HepG2 (cell line): ENCODE data around the gene SP6. TPM values are rescaled to one million over a fixed set of nuclear protein-coding genes. Genes with fewer than 3 reads are reported as not detected.

Experiments
- CBX2 ChIP-seq, 2 experiments: fragments of 200-600 bp in 1 of 2; sonication (generic); formaldehyde crosslinking in 1 of 2; IDR thresholded peaks; 2 replicates each; pipeline versions ENCODE4 v1.7.0 to v1.8.1; 2018 to 2022; ENCODE audit warnings: low read depth in 2 of 2, low read length in 1 of 2, mild to moderate bottlenecking in 1 of 2, missing genetic modification reagents in 1 of 2
- MAFK ChIP-seq, 2 experiments: IDR thresholded peaks in 1 of 2; conservative IDR thresholded peaks in 1 of 2; 2 replicates each; pipeline ENCODE4 v1.6.1; 2011; ENCODE audit warnings: improper control_type of control experiment in 2 of 2, low read length in 2 of 2
- MED1 ChIP-seq: sonication (generic); formaldehyde crosslinking; IDR thresholded peaks from 2 replicates; pipeline ENCODE4 v1.4.0; 2020; ENCODE audit warnings: missing genetic modification reagents
- NR1H2 ChIP-seq: sonication (generic); formaldehyde crosslinking; IDR thresholded peaks from 2 replicates; pipeline ENCODE4 v1.8.1; 2022; ENCODE audit warnings: low read depth, missing genetic modification reagents, borderline replicate concordance
- ZMYM4 ChIP-seq: sonication (generic); formaldehyde crosslinking; IDR thresholded peaks from 2 replicates; pipeline ENCODE4 v1.8.1; 2023; ENCODE audit warnings: mild to moderate bottlenecking, missing genetic modification reagents
- ZNF234 ChIP-seq: sonication (generic); formaldehyde crosslinking; conservative IDR thresholded peaks from 2 replicates; pipeline ENCODE4 v1.5.1; 2020; ENCODE audit warnings: mild to moderate bottlenecking, missing genetic modification reagents
- ZNF563 ChIP-seq: sonication (generic); formaldehyde crosslinking; IDR thresholded peaks from 2 replicates; pipeline ENCODE4 v1.8.0; 2022; ENCODE audit warnings: mild to moderate bottlenecking, moderate library complexity, missing genetic modification reagents
- ZNF567 ChIP-seq: sonication (generic); formaldehyde crosslinking; IDR thresholded peaks from 2 replicates; pipeline ENCODE4 v1.8.1; 2023; ENCODE audit warnings: mild to moderate bottlenecking, missing genetic modification reagents, borderline replicate concordance
- polyA plus RNA-seq, 8 experiments: library from polyadenylated mRNA; depleted of rRNA in 3 of 8; stranded (reverse) in 7 of 8; unstranded in 1 of 8; fragments of >200 nt; fragmentation: Illumina TruSeq in 4 of 8; extraction: Trizol in 4 of 8; gene quantifications; 2 replicates each; pipeline versions ENCODE4 v1.2.1 to v1.2.3, GENCODE V29; 2011 to 2016; ENCODE audit warnings: low read depth in 4 of 8, missing spikeins in 1 of 8, mixed read lengths in 1 of 8; ENCODE audit not compliant: insufficient read depth in 1 of 8
- total RNA-seq, 5 experiments: library from RNA; depleted of rRNA; stranded (reverse); fragments of >200 nt; fragmentation: Illumina TruSeq; extraction: Trizol; gene quantifications; 2 replicates each; pipeline ENCODE4 v1.2.3, GENCODE V29; 2016; ENCODE audit warnings: low read depth in 1 of 5
- TF ChIP-seq, protein P1 (sequence below): IDR thresholded peaks from 2 replicates; pipeline ENCODE4 v1.6.1; 2016; ENCODE audit warnings: low read depth, missing genetic modification reagents, missing compliant biosample characterization
- TF ChIP-seq, protein P2 (sequence below): sonication (generic); formaldehyde crosslinking; IDR thresholded peaks from 2 replicates; pipeline ENCODE4 v1.4.0; 2020; ENCODE audit warnings: missing genetic modification reagents
- TF ChIP-seq, protein P3 (sequence below): sonication (generic); formaldehyde crosslinking; IDR thresholded peaks from 2 replicates; pipeline ENCODE4 v1.8.1; 2023; ENCODE audit warnings: missing genetic modification reagents, inconsistent platforms, borderline replicate concordance
- TF ChIP-seq, protein P4 (sequence below): IDR thresholded peaks from 2 replicates; pipeline ENCODE4 v1.6.1; 2012; ENCODE audit warnings: inconsistent platforms
- TF ChIP-seq, protein P5 (sequence below): IDR thresholded peaks from 2 replicates; pipeline ENCODE4 v1.6.1; 2012; ENCODE audit warnings: low read depth, low read length, improper control_type of control experiment

Gene SP6
- total and polyA plus RNA-seq, 2 of the 13 experiments (the other 11 are each of a cell fraction or from before 2014, with no cell fraction given), result 0.07 TPM

DNA sequence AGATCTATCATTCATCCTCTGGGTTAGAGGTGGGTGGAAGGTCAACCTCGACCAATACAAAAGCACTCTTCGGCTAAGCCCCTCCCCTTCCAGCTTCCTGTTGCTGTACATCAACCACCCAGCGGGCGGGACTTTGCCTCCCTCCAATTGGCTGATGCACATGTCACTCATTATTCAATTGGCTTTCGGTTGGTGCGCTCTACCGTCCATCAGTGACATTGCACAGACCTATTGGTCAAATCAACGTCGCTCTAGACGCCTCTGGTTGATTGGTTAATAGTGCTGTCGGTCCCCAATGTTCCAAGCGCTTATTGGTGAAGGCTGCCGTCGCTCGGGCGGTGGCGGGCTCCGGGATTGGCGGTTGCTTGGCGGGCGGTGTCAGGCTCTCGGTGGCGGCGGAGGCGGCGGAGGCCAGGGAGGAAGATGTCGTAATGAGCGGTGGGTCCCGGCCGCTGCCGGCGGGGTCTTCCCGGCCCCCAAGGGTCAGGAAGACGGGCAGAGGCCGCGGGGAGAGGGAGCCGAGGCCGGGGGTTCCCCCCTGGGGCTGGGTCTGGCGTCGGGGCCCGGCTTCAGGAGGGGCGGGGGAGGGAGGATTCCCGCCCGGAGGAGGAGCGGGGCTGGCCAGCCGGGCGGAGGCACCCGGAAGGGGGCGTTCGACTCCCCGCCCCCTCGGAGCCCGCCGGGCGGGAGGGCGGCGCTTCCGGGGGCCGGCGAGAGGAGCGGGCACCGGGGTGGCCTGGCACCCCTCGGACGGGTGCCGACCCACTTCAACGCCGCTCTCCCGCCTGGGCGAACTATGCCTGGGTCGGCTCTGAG is 45.1 kb upstream of the SP6 start, which contains the start of gene SP2 (continued):
- TF ChIP-seq, protein P1, sequence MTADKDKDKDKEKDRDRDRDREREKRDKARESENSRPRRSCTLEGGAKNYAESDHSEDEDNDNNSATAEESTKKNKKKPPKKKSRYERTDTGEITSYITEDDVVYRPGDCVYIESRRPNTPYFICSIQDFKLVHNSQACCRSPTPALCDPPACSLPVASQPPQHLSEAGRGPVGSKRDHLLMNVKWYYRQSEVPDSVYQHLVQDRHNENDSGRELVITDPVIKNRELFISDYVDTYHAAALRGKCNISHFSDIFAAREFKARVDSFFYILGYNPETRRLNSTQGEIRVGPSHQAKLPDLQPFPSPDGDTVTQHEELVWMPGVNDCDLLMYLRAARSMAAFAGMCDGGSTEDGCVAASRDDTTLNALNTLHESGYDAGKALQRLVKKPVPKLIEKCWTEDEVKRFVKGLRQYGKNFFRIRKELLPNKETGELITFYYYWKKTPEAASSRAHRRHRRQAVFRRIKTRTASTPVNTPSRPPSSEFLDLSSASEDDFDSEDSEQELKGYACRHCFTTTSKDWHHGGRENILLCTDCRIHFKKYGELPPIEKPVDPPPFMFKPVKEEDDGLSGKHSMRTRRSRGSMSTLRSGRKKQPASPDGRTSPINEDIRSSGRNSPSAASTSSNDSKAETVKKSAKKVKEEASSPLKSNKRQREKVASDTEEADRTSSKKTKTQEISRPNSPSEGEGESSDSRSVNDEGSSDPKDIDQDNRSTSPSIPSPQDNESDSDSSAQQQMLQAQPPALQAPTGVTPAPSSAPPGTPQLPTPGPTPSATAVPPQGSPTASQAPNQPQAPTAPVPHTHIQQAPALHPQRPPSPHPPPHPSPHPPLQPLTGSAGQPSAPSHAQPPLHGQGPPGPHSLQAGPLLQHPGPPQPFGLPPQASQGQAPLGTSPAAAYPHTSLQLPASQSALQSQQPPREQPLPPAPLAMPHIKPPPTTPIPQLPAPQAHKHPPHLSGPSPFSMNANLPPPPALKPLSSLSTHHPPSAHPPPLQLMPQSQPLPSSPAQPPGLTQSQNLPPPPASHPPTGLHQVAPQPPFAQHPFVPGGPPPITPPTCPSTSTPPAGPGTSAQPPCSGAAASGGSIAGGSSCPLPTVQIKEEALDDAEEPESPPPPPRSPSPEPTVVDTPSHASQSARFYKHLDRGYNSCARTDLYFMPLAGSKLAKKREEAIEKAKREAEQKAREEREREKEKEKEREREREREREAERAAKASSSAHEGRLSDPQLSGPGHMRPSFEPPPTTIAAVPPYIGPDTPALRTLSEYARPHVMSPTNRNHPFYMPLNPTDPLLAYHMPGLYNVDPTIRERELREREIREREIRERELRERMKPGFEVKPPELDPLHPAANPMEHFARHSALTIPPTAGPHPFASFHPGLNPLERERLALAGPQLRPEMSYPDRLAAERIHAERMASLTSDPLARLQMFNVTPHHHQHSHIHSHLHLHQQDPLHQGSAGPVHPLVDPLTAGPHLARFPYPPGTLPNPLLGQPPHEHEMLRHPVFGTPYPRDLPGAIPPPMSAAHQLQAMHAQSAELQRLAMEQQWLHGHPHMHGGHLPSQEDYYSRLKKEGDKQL (CRISPR knock-in tag), result no peak
- TF ChIP-seq, protein P2, sequence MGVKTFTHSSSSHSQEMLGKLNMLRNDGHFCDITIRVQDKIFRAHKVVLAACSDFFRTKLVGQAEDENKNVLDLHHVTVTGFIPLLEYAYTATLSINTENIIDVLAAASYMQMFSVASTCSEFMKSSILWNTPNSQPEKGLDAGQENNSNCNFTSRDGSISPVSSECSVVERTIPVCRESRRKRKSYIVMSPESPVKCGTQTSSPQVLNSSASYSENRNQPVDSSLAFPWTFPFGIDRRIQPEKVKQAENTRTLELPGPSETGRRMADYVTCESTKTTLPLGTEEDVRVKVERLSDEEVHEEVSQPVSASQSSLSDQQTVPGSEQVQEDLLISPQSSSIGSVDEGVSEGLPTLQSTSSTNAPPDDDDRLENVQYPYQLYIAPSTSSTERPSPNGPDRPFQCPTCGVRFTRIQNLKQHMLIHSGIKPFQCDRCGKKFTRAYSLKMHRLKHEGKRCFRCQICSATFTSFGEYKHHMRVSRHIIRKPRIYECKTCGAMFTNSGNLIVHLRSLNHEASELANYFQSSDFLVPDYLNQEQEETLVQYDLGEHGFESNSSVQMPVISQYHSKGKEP (CRISPR knock-in tag), result no peak
- TF ChIP-seq CBX2 (IDR thresholded peaks at IDR 0.05; ENCODE audit: low read depth, low read length), result no peak
- no peak for TF ChIP-seq CBX2 (CRISPR knock-in tag; IDR thresholded peaks at IDR 0.05; ENCODE audit: low read depth)
- TF ChIP-seq, protein P3, sequence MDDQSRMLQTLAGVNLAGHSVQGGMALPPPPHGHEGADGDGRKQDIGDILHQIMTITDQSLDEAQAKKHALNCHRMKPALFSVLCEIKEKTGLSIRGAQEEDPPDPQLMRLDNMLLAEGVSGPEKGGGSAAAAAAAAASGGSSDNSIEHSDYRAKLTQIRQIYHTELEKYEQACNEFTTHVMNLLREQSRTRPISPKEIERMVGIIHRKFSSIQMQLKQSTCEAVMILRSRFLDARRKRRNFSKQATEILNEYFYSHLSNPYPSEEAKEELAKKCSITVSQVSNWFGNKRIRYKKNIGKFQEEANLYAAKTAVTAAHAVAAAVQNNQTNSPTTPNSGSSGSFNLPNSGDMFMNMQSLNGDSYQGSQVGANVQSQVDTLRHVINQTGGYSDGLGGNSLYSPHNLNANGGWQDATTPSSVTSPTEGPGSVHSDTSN, result peak; percentile 100
- no peak for TF ChIP-seq ZMYM4 (CRISPR knock-in tag)
- TF ChIP-seq ZNF567 (CRISPR knock-in tag), result no peak
- TF ChIP-seq MED1, result peak; percentile 55; the same call in 1 of the 2 replicates
- TF ChIP-seq, protein P4, sequence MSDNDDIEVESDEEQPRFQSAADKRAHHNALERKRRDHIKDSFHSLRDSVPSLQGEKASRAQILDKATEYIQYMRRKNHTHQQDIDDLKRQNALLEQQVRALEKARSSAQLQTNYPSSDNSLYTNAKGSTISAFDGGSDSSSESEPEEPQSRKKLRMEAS, result peak; percentile 38; the same call in 1 of the 2 replicates
- TF ChIP-seq ZNF563 (CRISPR knock-in tag), result 0 out of 2 replicates have a peak, but pooled peaks have one; percentile 6
- TF ChIP-seq NR1H2, result no peak
- TF ChIP-seq, protein P5, sequence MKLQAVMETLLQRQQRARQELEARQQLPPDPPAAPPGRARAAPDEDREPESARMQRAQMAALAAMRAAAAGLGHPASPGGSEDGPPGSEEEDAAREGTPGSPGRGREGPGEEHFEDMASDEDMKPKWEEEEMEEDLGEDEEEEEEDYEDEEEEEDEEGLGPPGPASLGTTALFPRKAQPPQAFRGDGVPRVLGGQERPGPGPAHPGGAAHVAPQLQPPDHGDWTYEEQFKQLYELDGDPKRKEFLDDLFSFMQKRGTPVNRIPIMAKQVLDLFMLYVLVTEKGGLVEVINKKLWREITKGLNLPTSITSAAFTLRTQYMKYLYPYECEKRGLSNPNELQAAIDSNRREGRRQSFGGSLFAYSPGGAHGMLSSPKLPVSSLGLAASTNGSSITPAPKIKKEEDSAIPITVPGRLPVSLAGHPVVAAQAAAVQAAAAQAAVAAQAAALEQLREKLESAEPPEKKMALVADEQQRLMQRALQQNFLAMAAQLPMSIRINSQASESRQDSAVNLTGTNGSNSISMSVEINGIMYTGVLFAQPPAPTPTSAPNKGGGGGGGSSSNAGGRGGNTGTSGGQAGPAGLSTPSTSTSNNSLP, result no peak
- TF ChIP-seq MAFK (conservative IDR thresholded peaks at IDR 0.05 in 1 of 2, IDR thresholded peaks at IDR 0.05 in 1 of 2; ENCODE audit: low read length in 2 of 2), result no peak
- no peak for TF ChIP-seq ZNF234 (CRISPR knock-in tag)
